HL-60 (cell line): ENCODE data around the gene SAE1.

Source experiments
- DNase-seq, 2 experiments: peaks; one replicate each; pipeline ENCODE4 v3.0.0-alpha.2; 2010 to 2020; ENCODE audit warnings: low read depth in 1 of 2, low spot score in 1 of 2
- H3K27ac ChIP-seq: fragments of 250-450 bp; sonication (Bioruptor Pico); replicated peaks from 2 replicates; pipeline ENCODE4 v1.5.1; 2020; ENCODE audit warnings: mild to moderate bottlenecking, moderate library complexity
- H3K27me3 ChIP-seq: fragments of 250-450 bp; sonication (Bioruptor Pico); 2 replicates; pipeline ENCODE4 v1.5.1; 2021; ENCODE audit warnings: mild to moderate bottlenecking, moderate library complexity; ENCODE audit not compliant: insufficient read depth, poor library complexity, severe bottlenecking
- H3K4me3 ChIP-seq: replicated peaks from 2 replicates; pipeline ENCODE4 v1.5.1; 2011; ENCODE audit warnings: mild to moderate bottlenecking, control low read depth, low read length; ENCODE audit not compliant: insufficient read depth
- CTCF ChIP-seq: IDR thresholded peaks from one replicate; pipeline ENCODE4 v1.5.1; 2011; ENCODE audit warnings: low read length, control low read depth, inconsistent platforms; ENCODE audit not compliant: insufficient read depth
- GABPA ChIP-seq: IDR thresholded peaks from 2 replicates; pipeline ENCODE4 v1.6.1; 2012; ENCODE audit warnings: low read depth
- POLR2AphosphoS5 ChIP-seq: IDR thresholded peaks from 2 replicates; pipeline ENCODE4 v1.6.1; 2012; ENCODE audit warnings: low read depth
- SPI1 ChIP-seq: IDR thresholded peaks from 2 replicates; pipeline ENCODE4 v1.6.1; 2012; ENCODE audit warnings: low read depth, mild to moderate bottlenecking, borderline replicate concordance
- TF ChIP-seq, protein P1 (sequence below): IDR thresholded peaks from 2 replicates; pipeline ENCODE4 v1.6.1; 2012; ENCODE audit warnings: low read depth; ENCODE audit not compliant: insufficient replicate concordance

The SAE1 gene

GRCh38 chr19:47255879-47256692 lies 125.5 kb downstream of the SAE1 start, which contains the start of gene CCDC9:
Gene CCDC9, plus strand, starts transcription at chr19:47256525. Its CDS starts 1,876 bp downstream, at chr19:47258401.
- H3K4me3 ChIP-seq: peak within 1 kb of the TSS; percentile 59
- no peaks in the 10 kb centered on the region for H3K27me3 ChIP-seq
- peak within 1 kb of the TSS; percentile 95 for H3K27ac ChIP-seq
- peak; percentile 94 to 97 for DNase-seq
- TF ChIP-seq POLR2AphosphoS5 (peak; percentile 77), CTCF (no peak), GABPA (peak; percentile 88), SPI1 (peak; percentile 31; the same call in 1 of the 2 replicates)
- TF ChIP-seq, protein P1, sequence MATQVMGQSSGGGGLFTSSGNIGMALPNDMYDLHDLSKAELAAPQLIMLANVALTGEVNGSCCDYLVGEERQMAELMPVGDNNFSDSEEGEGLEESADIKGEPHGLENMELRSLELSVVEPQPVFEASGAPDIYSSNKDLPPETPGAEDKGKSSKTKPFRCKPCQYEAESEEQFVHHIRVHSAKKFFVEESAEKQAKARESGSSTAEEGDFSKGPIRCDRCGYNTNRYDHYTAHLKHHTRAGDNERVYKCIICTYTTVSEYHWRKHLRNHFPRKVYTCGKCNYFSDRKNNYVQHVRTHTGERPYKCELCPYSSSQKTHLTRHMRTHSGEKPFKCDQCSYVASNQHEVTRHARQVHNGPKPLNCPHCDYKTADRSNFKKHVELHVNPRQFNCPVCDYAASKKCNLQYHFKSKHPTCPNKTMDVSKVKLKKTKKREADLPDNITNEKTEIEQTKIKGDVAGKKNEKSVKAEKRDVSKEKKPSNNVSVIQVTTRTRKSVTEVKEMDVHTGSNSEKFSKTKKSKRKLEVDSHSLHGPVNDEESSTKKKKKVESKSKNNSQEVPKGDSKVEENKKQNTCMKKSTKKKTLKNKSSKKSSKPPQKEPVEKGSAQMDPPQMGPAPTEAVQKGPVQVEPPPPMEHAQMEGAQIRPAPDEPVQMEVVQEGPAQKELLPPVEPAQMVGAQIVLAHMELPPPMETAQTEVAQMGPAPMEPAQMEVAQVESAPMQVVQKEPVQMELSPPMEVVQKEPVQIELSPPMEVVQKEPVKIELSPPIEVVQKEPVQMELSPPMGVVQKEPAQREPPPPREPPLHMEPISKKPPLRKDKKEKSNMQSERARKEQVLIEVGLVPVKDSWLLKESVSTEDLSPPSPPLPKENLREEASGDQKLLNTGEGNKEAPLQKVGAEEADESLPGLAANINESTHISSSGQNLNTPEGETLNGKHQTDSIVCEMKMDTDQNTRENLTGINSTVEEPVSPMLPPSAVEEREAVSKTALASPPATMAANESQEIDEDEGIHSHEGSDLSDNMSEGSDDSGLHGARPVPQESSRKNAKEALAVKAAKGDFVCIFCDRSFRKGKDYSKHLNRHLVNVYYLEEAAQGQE: no peak

DNA sequence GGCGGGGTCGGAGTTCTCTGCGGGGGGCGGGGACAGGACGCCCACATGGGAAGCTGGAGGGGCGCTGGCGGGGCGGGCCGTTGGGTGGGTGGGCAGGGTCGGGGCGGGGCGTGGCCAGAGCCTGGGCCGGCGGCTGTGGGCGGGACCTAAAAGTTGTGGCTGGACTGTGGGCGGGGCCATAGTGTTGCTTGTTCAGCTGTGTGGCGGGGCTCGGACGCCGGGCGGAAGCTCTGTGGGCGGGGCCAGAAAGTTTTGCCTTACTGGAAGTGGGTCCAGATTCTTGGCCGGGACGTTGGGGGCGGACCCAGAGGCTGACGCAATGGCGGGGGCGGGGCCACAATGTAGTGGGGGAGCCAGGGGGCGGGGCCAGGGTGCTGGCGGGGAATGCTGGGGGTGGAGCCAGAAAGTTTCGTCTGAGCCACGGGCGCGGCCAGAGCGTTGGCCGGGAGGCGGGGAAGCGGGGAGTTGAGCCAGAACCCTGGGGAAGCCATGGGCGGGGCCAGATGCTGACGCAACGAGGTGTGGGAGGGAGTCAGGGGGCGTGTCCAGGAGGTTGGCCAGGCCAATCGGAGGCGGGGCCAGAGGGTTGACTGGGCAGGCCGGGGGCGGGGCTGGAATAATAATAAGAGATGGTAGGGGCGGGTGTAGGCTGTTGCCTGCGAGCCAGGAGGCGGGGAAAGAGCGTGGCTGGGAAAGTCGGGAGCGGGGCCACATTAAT lies 126.2 kb downstream of the SAE1 start:
- Histone ChIP-seq H3K27me3 (no peaks in the 10 kb centered on the region), H3K4me3 (peak overlapping the region; percentile 59), H3K27ac (peak overlapping the region; percentile 95)
- peak; percentile 95 to 100 for DNase-seq
- TF ChIP-seq CTCF (no peak), SPI1 (0 out of 2 replicates have a peak, but pooled peaks have one; percentile 7), POLR2AphosphoS5 (0 out of 2 replicates have a peak, but pooled peaks have one; percentile 2)
- TF ChIP-seq, protein P1: no peak

DNA sequence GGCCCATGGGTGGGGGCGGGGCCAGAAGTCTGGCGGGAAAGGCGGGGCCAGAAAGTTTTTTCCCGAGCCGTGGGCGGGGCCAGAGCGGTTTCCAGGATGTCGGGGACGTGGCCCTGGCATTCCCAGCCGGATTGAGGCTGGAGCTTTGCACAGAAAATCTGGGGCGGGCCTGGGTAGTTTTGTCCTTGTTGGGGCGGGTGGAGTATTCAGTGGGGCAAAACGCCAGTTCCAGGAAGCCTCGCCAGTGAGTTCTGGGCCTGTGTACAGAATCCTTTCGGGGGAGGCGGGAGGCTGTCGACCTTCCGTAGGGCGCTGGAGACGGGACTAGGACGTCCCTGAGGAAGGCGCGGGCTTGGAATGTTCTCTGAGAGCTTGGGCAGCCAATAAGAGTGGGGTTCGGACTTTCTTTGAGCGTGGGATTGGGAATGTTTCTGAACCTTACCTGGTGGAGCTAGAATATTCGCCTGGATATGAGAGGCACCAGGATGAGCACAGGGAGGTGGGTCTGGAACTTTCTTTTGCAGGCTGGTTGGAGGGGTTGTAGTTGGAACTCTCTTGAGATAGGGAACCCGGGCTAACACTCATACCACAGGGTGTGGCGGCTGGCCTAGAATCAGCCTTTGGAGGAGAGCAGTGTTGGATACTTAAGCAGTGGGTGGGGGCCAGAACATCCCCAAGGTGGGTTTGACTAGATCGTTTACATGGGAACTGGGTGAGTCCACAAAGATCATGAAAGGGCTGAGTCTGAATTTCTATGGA lies 127.0 kb downstream of the SAE1 start:
- Histone ChIP-seq H3K27ac (peak overlapping the region; percentile 51), H3K27me3 (no peaks in the 10 kb centered on the region), H3K4me3 (peak overlapping the region; percentile 59)
- TF ChIP-seq CTCF (no peak), SPI1 (no peak), GABPA (no peak), POLR2AphosphoS5 (no peak)
- TF ChIP-seq, protein P1: no peak
- DNase-seq: no peak
